Measurements from ENCODE around the gene HAUS7. TPM values are rescaled to one million over a fixed set of nuclear protein-coding genes. Genes with fewer than 3 reads are reported as not detected.

Gene HAUS7
- total RNA-seq, 3 donors from 2014 or later, result 19.0 to 26.2 (median 21.9) TPM

- no peak for TF ChIP-seq CTCF (IDR thresholded peaks at IDR 0.05)
- TF ChIP-seq POLR2AphosphoS5 (IDR thresholded peaks at IDR 0.05), result no peak
- TF ChIP-seq POLR2A (IDR thresholded peaks at IDR 0.05), result no peak
- Histone ChIP-seq H3K4me1 (no peaks in the 10 kb centered on the region), H3K27ac (no peak overlapping the region), H3K36me3 (no peaks in the 10 kb centered on the region), H3K4me3 (no peak overlapping the region), H3K9me3 (no peaks in the 10 kb centered on the region), H3K27me3 (peaks cover 0 to 52% of the 10 kb centered on the region in 2 donors)
- DNase-seq (ENCODE audit: low spot score in 2 of 2), result no peak
- intact Hi-C loops (cut with DNase I; ENCODE audit: low total_unique reads), result no loop called here
Observed at GRCh38 chrX:153468008-153468580, 2.3 kb downstream of the HAUS7 start.

- no peaks in the 10 kb centered on the region for H3K36me3 ChIP-seq
- H3K27me3 ChIP-seq, result peaks cover 0 to 49% of the 10 kb centered on the region in 2 donors
- intact Hi-C loops (cut with DNase I; ENCODE audit: low total_unique reads), result no loop called here
- H3K4me1 ChIP-seq, result no peaks in the 10 kb centered on the region
- no peak overlapping the region for H3K27ac ChIP-seq
- H3K4me3 ChIP-seq, result no peak overlapping the region
- TF ChIP-seq CTCF (IDR thresholded peaks at IDR 0.05) (no peak), POLR2A (IDR thresholded peaks at IDR 0.05) (no peak), POLR2AphosphoS5 (IDR thresholded peaks at IDR 0.05) (no peak)
- no peak for DNase-seq (ENCODE audit: low spot score in 2 of 2)
- H3K9me3 ChIP-seq, result no peaks in the 10 kb centered on the region
Observed at GRCh38 chrX:153465691-153466380, 4.5 kb downstream of the HAUS7 start.

GRCh38 chrX:153464116-153464515 is 6.3 kb downstream of the HAUS7 start:
- Histone ChIP-seq H3K4me3 (no peak overlapping the region), H3K27ac (no peak overlapping the region), H3K9me3 (no peaks in the 10 kb centered on the region), H3K36me3 (no peaks in the 10 kb centered on the region), H3K27me3 (peaks cover 0 to 50% of the 10 kb centered on the region in 2 donors), H3K4me1 (no peaks in the 10 kb centered on the region)
- DNase-seq (ENCODE audit: low spot score in 2 of 2), result no peak
- intact Hi-C loops (cut with DNase I; ENCODE audit: low total_unique reads), result loop anchor here (5.0 kb wide), 1 partner anchor 842 kb away; no protein-coding TSS in a partner anchor
- no peak for TF ChIP-seq POLR2AphosphoS5 (IDR thresholded peaks at IDR 0.05)

- Histone ChIP-seq H3K4me1 (no peaks in the 10 kb centered on the region), H3K27ac (no peak overlapping the region), H3K36me3 (no peaks in the 10 kb centered on the region), H3K27me3 (peaks cover 0 to 52% of the 10 kb centered on the region in 2 donors), H3K9me3 (no peaks in the 10 kb centered on the region), H3K4me3 (no peak overlapping the region)
- DNase-seq (ENCODE audit: low spot score in 2 of 2), result no peak
- intact Hi-C loops (cut with DNase I; ENCODE audit: low total_unique reads), result loop anchor here (5.0 kb wide), 1 partner anchor 841 kb away; no protein-coding TSS in a partner anchor
- TF ChIP-seq POLR2A (IDR thresholded peaks at IDR 0.05) (no peak), POLR2AphosphoS5 (IDR thresholded peaks at IDR 0.05) (no peak)
Observed at GRCh38 chrX:153463556-153463955, 6.8 kb downstream of the HAUS7 start.

- intact Hi-C loops (cut with DNase I; ENCODE audit: low total_unique reads), result loop anchor here (5.0 kb wide), 1 partner anchor 841 kb away; no protein-coding TSS in a partner anchor
Observed at GRCh38 chrX:153463031-153463430, 7.3 kb downstream of the HAUS7 start.

More at GRCh38 chrX:153463031-153463430, 7.3 kb downstream of the HAUS7 start:
- H3K36me3 ChIP-seq, result no peaks in the 10 kb centered on the region
- no peak overlapping the region for H3K27ac ChIP-seq
- no peak for DNase-seq (ENCODE audit: low spot score in 2 of 2)
- TF ChIP-seq POLR2A (IDR thresholded peaks at IDR 0.05) (no peak), CTCF (IDR thresholded peaks at IDR 0.05) (no peak), POLR2AphosphoS5 (IDR thresholded peaks at IDR 0.05) (no peak)
- H3K4me1 ChIP-seq, result no peaks in the 10 kb centered on the region
- no peak overlapping the region for H3K4me3 ChIP-seq
- no peaks in the 10 kb centered on the region for H3K9me3 ChIP-seq
- H3K27me3 ChIP-seq, result peaks cover 0 to 48% of the 10 kb centered on the region in 2 donors

Data from breast epithelium (tissue), 4 donors.